Activated CD4-positive, alpha-beta T cell treated with anti-CD3 and anti-CD28 coated beads, Interleukin-2, amount 50 U/mL, for 24 hours (primary cell): ENCODE measurements around the gene DLG2.

Experiments
- DNase-seq, 2 donors: peaks; one replicate each; pipeline ENCODE4 v3.0.0-alpha.2; 2020; ENCODE audit warnings: low read depth in 1 of 2, low spot score in 1 of 2

DLG2 gene

GRCh38 chr11:85572056-85572455 lies 55.1 kb downstream of the DLG2 start:
- DNase-seq, result no peak

GRCh38 chr11:85569525-85569924 lies 57.6 kb downstream of the DLG2 start:
- DNase-seq, result no peak

- DNase-seq, result no peak
These were observed 68.7 kb downstream of the DLG2 start for GRCh38 chr11:85558411-85558810.

- DNase-seq, result no peak
These were observed 75.3 kb downstream of the DLG2 start for GRCh38 chr11:85551881-85552280.

GRCh38 chr11:85541683-85542082 lies 85.5 kb downstream of the DLG2 start:
- DNase-seq, result no peak

- no peak for DNase-seq
These were observed 86.4 kb downstream of the DLG2 start for GRCh38 chr11:85540635-85541205.

- no peak for DNase-seq
These were observed 87.0 kb downstream of the DLG2 start for GRCh38 chr11:85540181-85540580.

- DNase-seq, result no peak
These were observed 87.4 kb downstream of the DLG2 start for GRCh38 chr11:85539740-85540139.

- no peak for DNase-seq
These were observed 88.0 kb downstream of the DLG2 start for GRCh38 chr11:85539029-85539689.

GRCh38 chr11:85536438-85536837 lies 90.7 kb downstream of the DLG2 start:
- DNase-seq, result no peak

GRCh38 chr11:85534806-85535205 lies 92.3 kb downstream of the DLG2 start:
- DNase-seq, result no peak

- DNase-seq, result no peak
These were observed 95.8 kb downstream of the DLG2 start for GRCh38 chr11:85531191-85531897.

GRCh38 chr11:85530634-85531033 lies 96.5 kb downstream of the DLG2 start:
- DNase-seq, result no peak

GRCh38 chr11:85526564-85526963 lies 100.6 kb downstream of the DLG2 start:
- DNase-seq, result no peak

GRCh38 chr11:85525686-85526085 lies 101.5 kb downstream of the DLG2 start:
- DNase-seq, result no peak

GRCh38 chr11:85517272-85517671 lies 109.9 kb downstream of the DLG2 start:
- no peak for DNase-seq

- no peak for DNase-seq
These were observed 131.2 kb downstream of the DLG2 start for GRCh38 chr11:85495918-85496317.

GRCh38 chr11:85494396-85494795 lies 132.7 kb downstream of the DLG2 start:
- no peak for DNase-seq

GRCh38 chr11:85485902-85486301 lies 141.2 kb downstream of the DLG2 start:
- DNase-seq, result no peak

GRCh38 chr11:85483861-85484260 lies 143.3 kb downstream of the DLG2 start:
- no peak for DNase-seq

- no peak for DNase-seq
These were observed 145.3 kb downstream of the DLG2 start for GRCh38 chr11:85481862-85482261.

GRCh38 chr11:85475660-85476517 lies 151.3 kb downstream of the DLG2 start:
- no peak for DNase-seq
